UCSD-AML1 (cell line): ENCODE results near the gene ZBTB4.

ENCODE experiments used
- DNase-seq: peaks from one replicate; lab custom pipeline; 2025; ENCODE audit not compliant: unreplicated experiment; lab: John Stamatoyannopoulos, UW

The ZBTB4 gene

GRCh38 chr17:7479213-7480088 is at the start of gene ZBTB4:
Gene ZBTB4, minus strand, starts transcription at chr17:7479631. Its CDS starts 12,830 bp downstream, at chr17:7466801.
- peak; percentile 55 for DNase-seq

GRCh38 chr17:7528842-7529241 is 49.4 kb upstream of the ZBTB4 start:
- no peak for DNase-seq

DNA sequence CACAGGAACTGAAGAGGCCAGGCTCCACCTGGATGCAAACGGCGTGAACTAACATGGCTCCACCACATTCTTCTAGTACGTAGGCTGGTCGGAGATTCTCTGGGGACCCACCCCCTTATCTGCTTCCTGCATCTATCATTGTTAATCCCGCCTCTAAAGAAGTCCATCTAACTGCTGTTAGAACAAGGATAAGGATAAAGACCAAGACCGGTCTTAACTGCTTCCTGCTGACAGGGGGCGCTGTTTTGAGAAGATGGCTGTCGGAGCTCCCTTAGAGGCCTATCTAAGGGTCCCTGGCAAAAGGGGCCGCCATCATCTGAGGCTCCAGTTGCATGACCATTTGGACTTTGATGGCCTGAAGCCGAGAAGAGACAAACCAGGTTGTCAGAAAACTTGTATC is 43.6 kb upstream of the ZBTB4 start:
- DNase-seq: peak; percentile 48

DNA sequence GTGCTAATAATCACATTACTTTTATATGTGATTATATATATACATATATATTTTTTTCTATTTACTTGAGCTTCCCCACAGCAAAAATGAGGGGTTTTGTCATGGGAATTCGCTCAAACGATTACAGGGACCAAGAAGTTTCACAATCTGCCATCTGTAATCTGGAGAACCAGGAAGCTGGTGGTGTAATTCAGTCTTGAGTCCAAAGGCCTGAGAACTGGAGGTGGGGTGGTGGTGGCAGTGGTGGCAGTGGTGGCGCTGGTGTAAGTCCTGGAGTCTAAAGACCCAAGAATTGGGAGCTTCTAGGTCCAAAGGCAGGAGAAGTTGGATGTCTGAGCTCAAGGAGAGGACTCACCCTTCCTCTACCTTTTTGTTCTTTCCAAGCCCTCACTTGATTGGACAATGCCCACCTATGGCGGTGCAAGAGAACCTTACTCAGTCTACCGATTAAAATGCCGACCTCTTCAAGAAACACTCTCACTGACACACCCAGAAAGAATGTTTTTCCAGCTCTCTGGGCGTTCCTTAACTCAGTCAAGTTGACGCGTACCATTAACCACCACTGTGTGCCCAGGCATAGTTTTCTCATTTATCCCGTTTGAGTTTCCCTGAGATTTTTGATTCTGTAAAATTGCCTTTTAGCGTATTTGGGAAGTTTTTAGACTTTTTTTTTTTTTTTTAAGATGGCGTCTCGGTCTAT is 36.6 kb upstream of the ZBTB4 start:
- DNase-seq: no peak

DNA sequence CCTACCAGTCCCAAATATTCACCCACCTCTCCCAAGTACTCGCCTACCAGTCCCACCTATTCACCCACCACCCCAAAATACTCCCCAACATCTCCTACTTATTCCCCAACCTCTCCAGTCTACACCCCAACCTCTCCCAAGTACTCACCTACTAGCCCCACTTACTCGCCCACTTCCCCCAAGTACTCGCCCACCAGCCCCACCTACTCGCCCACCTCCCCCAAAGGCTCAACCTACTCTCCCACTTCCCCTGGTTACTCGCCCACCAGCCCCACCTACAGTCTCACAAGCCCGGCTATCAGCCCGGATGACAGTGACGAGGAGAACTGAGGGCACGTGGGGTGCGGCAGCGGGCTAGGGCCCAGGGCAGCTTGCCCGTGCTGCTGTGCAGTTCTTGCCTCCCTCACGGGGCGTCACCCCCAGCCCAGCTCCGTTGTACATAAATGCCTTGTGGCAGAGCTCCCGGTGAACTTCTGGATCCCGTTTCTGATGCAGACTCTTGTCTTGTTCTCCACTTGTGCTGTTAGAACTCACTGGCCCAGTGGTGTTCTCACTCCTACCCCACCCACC is 34.5 kb upstream of the ZBTB4 start:
- DNase-seq: no peak

DNA sequence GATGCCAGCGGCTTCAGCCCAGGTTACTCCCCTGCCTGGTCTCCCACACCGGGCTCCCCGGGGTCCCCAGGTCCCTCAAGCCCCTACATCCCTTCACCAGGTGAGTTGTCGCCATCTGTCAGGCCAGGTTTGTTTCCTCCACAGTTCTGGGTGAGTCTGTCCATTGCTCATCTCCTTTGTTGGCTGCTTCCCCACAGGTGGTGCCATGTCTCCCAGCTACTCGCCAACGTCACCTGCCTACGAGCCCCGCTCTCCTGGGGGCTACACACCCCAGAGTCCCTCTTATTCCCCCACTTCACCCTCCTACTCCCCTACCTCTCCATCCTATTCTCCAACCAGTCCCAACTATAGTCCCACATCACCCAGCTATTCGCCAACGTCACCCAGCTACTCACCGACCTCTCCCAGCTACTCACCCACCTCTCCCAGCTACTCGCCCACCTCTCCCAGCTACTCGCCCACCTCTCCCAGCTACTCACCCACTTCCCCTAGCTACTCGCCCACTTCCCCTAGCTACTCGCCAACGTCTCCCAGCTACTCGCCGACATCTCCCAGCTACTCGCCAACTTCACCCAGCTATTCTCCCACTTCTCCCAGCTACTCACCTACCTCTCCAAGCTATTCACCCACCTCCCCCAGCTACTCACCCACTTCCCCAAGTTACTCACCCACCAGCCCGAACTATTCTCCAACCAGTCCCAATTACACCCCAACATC is 33.6 kb upstream of the ZBTB4 start:
- no peak for DNase-seq

DNA sequence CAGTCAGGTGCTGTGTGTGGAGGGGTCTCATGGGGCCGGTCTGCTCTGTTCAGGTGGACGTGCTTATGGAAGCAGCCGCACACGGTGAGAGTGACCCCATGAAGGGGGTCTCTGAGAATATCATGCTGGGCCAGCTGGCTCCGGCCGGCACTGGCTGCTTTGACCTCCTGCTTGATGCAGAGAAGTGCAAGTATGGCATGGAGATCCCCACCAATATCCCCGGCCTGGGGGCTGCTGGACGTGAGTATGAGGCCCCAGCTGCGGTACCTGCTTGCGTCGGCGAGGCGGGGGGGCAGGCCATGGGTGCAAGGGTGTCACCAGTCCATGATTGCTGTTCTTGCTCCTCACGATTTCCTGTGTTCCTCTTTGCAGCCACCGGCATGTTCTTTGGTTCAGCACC is 32.7 kb upstream of the ZBTB4 start:
- no peak for DNase-seq

- DNase-seq: no peak
Measured at GRCh38 chr17:7511108-7511507, 31.7 kb upstream of the ZBTB4 start.

DNA sequence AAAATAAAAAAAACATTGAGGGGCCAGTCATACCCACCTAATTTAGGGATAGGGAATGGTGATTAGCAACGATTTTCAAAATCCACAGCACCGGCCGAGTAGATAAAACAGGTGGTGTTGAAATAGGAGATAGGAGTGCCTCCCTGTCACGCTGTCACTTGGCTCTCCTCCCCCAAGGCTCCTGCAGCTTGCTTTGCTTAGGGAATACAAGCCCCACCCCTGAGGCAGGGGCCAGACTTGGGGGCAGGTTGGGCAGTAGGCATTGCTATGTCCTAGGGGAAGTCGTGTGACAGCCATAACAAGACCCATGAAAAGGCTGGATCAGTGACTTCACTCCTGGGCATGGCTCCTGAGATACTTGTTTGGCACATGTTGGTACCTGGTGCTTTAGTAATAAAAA is 30.5 kb upstream of the ZBTB4 start:
- DNase-seq: no peak

DNA sequence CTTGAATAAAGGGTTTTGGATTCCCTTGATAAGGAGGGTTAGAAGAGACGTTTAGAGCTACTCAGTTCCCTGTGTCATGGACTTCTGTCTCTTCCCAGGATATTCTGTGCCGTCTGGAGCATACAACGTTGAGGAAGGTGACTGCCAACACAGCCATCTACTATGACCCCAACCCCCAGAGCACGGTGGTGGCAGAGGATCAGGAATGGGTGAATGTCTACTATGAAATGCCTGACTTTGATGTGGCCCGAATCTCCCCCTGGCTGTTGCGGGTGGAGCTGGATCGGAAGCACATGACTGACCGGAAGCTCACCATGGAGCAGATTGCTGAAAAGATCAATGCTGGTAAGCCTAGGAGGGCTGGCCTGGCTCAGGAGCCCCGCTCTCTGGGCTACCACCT is 29.4 kb upstream of the ZBTB4 start:
- DNase-seq: no peak

DNA sequence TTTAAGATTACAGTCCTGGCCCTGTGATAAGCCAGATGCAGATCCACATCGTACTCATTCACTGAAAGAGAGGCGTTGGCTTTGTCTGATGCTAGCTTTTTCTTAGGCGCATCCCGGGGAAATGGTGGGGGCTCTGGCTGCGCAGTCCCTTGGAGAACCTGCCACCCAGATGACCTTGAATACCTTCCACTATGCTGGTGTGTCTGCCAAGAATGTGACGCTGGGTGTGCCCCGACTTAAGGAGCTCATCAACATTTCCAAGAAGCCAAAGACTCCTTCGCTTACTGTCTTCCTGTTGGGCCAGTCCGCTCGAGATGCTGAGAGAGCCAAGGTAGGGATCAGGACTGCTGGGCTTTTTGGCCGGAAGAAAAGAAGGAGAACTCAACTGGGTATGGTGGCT is 28.7 kb upstream of the ZBTB4 start:
- DNase-seq: no peak

DNA sequence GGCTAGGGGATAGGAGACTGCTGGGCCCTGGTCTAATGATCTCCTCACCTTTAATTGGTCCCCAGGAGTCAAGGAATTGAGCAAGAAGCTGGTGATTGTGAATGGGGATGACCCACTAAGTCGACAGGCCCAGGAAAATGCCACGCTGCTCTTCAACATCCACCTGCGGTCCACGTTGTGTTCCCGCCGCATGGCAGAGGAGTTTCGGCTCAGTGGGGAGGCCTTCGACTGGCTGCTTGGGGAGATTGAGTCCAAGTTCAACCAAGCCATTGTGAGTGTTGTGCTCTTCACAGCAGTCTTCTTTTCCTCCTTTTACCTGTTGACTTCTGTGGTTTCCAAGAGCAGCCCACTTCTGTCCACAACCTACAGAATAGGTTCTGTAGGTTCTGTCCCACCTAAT is 24.1 kb upstream of the ZBTB4 start:
- no peak for DNase-seq

GRCh38 chr17:7502987-7503386 is 23.6 kb upstream of the ZBTB4 start:
- DNase-seq: peak; percentile 28

DNA sequence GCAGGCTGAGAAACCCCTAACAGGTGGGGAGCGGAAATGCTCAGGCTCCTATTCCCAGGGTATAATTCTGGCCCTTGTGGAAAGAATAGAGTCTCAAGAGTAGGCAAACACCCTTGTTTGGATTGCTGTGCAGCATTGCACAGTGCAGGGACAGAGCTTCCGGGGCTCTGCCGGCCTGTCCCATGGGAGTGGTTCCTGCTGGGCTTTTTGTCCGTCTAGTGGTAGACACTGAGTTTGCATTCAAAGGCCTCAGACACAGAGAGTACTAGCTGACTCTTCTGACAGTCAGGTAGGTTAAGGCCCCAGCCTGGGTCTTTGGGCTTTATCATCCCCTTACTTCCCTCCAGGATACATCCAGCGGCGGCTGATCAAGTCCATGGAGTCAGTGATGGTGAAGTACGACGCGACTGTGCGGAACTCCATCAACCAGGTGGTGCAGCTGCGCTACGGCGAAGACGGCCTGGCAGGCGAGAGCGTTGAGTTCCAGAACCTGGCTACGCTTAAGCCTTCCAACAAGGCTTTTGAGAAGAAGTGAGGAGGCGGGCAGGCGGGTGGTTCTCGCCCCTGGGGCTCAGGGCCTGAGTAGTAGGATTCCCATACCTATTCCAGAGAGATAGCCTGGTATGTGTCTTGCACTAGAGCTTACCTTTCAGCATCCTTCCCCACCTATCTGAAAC is 22.9 kb upstream of the ZBTB4 start:
- DNase-seq: no peak

DNA sequence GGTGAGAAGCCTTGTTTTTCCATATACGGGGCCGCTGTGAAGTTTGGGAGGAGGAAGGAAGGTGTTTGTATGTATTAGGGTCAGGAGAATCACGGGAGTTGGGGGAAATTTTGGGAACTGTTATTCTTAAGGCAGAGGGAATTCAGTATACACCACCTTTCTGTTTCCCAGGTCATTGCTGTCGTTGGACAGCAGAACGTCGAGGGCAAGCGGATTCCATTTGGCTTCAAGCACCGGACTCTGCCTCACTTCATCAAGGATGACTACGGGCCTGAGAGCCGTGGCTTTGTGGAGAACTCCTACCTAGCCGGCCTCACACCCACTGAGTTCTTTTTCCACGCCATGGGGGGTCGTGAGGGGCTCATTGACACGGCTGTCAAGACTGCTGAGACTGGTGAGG is 22.3 kb upstream of the ZBTB4 start:
- DNase-seq: no peak

GRCh38 chr17:7499161-7499560 is 19.7 kb upstream of the ZBTB4 start:
- no peak for DNase-seq

DNA sequence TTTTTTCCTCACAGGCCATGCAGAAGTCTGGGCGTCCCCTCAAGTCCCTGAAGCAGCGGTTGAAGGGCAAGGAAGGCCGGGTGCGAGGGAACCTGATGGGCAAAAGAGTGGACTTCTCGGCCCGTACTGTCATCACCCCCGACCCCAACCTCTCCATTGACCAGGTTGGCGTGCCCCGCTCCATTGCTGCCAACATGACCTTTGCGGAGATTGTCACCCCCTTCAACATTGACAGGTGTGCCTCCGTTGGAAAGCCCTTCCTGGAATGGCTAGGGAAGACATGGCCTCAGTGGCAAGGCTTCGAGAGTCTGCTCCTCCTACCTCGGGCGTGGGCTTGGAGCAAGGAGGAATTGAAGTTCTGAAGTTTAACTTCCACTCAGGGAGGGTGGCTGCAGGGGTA is 18.2 kb upstream of the ZBTB4 start:
- DNase-seq: no peak

DNA sequence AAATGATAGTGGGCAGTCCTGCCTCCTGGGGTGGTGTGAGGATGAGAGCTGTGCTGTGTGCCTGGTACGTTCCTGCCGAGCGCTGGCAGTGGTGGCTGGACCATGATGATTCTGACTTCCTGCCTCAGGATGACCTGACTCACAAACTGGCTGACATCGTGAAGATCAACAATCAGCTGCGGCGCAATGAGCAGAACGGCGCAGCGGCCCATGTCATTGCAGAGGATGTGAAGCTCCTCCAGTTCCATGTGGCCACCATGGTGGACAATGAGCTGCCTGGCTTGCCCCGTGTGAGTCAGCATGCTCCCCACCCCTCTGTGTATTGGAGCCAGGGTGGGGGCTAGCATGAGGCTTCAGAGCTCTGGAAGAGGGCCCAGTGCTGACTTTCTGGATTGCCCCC is 17.8 kb upstream of the ZBTB4 start:
- DNase-seq: no peak

GRCh38 chr17:7496470-7497183 is 17.2 kb upstream of the ZBTB4 start:
- no peak for DNase-seq

- no peak for DNase-seq
Measured at GRCh38 chr17:7495906-7496434, 16.5 kb upstream of the ZBTB4 start.
